Stomach (tissue), 9 donors: Measurements from ENCODE around the gene C1orf159. TPM values are rescaled to one million over a fixed set of nuclear protein-coding genes. Genes with fewer than 3 reads are reported as not detected.

Source experiments
- DNase-seq, 2 donors: peaks; one replicate each; pipeline versions ENCODE4 v3.0.0 to v3.0.0-alpha.2; 2013 to 2019
- H3K27ac ChIP-seq, 5 donors: fragments of 200-600 bp in 4 of 5; sonication (generic) in 4 of 5; one replicate each; pipeline ENCODE4 v1.5.1; 2013 to 2019; ENCODE audit warnings: mild to moderate bottlenecking in 1 of 5, moderate library complexity in 1 of 5
- H3K27me3 ChIP-seq, 3 donors: fragments of 200-600 bp; sonication (generic); one replicate each; pipeline ENCODE4 v1.5.1; 2017 to 2019; ENCODE audit warnings: mixed run types in 1 of 3
- H3K36me3 ChIP-seq, 4 donors: fragments of 200-600 bp; sonication (generic); 1 replicate in 3 of 4; 2 replicates in 1 of 4; pipeline ENCODE4 v1.5.1; 2016 to 2019
- H3K4me1 ChIP-seq, 4 donors: fragments of 200-600 bp; sonication (generic); one replicate each; pipeline ENCODE4 v1.5.1; 2016 to 2019
- H3K4me3 ChIP-seq, 4 donors: fragments of 200-600 bp; sonication (generic) in 3 of 4; one replicate each; pipeline ENCODE4 v1.5.1; 2016 to 2019; ENCODE audit warnings: mild to moderate bottlenecking in 1 of 4
- H3K9me3 ChIP-seq, 4 donors: fragments of 200-600 bp; sonication (generic); one replicate each; pipeline ENCODE4 v1.5.1; 2016 to 2019
- EP300 ChIP-seq: sonication (generic); formaldehyde crosslinking; IDR thresholded peaks from one replicate; pipeline ENCODE4 v1.6.1; 2017; ENCODE audit warnings: antibody characterized with exemption
- POLR2A ChIP-seq, 4 donors: fragments of 450-650 bp; IDR thresholded peaks; one replicate each; pipeline ENCODE4 v1.6.1; 2016; ENCODE audit warnings: antibody characterized with exemption in 4 of 4, control low read depth in 2 of 4, mild to moderate bottlenecking in 1 of 4, moderate library complexity in 1 of 4
- POLR2AphosphoS5 ChIP-seq, 3 donors: sonication (generic); formaldehyde crosslinking; IDR thresholded peaks; one replicate each; pipeline ENCODE4 v1.6.1; 2016; ENCODE audit warnings: antibody characterized with exemption in 3 of 3
- WGBS, 5 donors: extraction: QIAGEN DNeasy Blood & Tissue Kit in 3 of 5; methylation state at CpG; one replicate each; pipeline versions ENCODE4 v1.1.5 to v1.1.7; 2013 to 2018; 5-methylcytosine and 5-hydroxymethylcytosine counted together
- intact Hi-C: fragments of 100-400 bp; cut with DNase I; formaldehyde crosslinking; loops from one replicate; pipeline ENCODE4 v1.15.1; 2023; ENCODE audit warnings: low total_unique reads
- polyA plus RNA-seq, 3 donors: library from polyadenylated mRNA; stranded (reverse); fragments of 200-250 nt; gene quantifications; one replicate each; pipeline ENCODE4 v1.2.3, GENCODE V29; 2013
- total RNA-seq, 5 donors: library from RNA; depleted of rRNA; stranded (reverse); fragments of >200 nt; gene quantifications; one replicate each; pipeline versions ENCODE4 v1.1.0 to v1.2.3, GENCODE V29; 2014 to 2016
- TF ChIP-seq, protein P1 (sequence below), 7 experiments: fragments of 450-650 bp in 4 of 7; fragments of 200-600 bp in 3 of 7; sonication (generic) in 3 of 7; IDR thresholded peaks; one replicate each; pipeline ENCODE4 v1.5.1; 2016 to 2019; ENCODE audit warnings: antibody characterized with exemption in 7 of 7, control low read depth in 2 of 7, mild to moderate bottlenecking in 1 of 7
- donor health status: healthy with polysubstance abuse.
- donor health status: Bipolar disorder and iron deficiency.
- donor health status: healthy.

Gene C1orf159
- total and polyA plus RNA-seq, 8 donors, result 10.2 to 67.0 (median 18.5) TPM

DNA sequence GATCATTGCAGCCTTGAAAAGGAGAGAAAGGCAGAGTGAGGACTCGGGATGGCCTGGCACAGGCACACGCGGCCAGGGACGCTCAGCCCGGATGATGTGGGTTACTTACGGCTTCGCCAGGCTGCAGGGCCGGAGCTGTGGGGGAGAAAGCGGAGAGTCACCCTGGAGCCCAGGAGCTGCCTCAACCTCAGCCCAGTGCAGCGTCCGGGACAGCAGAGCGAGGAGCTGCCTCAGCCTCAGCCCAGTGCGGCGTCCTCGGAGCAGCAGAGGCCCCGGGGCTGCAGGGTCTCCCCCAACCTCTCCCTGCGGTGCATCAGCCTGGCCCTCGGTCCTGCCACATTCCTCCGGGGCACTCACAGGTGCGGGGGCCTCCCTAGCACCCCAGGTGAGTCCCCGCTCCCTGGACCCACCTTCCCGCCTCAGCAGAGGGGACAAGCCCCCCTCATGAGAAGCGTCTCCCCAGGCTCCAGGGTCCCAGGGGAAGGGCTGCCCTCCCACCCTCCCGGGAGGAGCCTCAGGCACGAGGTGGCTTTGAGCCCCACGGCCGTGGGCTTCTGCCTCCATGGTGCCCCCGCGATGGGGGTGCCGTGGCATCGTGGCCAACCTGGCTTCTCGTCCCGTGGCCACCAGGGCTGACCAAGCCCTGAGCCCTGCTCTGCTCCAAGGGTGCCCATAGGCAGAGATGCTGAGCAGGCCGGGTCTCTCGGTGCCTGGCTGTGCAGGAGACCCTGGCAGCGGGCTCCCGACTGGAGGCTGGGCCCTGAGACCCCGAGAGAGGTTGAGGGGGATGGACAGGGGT, 31.3 kb downstream of the C1orf159 start:
- no peaks in the 10 kb centered on the region for H3K9me3 ChIP-seq
- no peak overlapping the region for H3K27ac ChIP-seq
- peaks cover 0 to 41% (median 28%) of the 10 kb centered on the region in 4 donors for H3K36me3 ChIP-seq
- H3K4me1 ChIP-seq, result peaks cover 9 to 10% (median 9%) of the 10 kb centered on the region in 4 donors
- DNase-seq, result peak; percentile 4 to 23
- intact Hi-C loops, result no loop called here
- H3K27me3 ChIP-seq, result peaks cover 0 to 8% (median 0%) of the 10 kb centered on the region in 3 donors
- H3K4me3 ChIP-seq, result no peak overlapping the region
- WGBS, 5 donors, result 90 to 97% (median 93%) methylated on average over 20 to 38 of the region's 38 CpGs
- TF ChIP-seq POLR2AphosphoS5 (IDR thresholded peaks at IDR 0.05) (no peak), EP300 (no peak), POLR2A (IDR thresholded peaks at IDR 0.05) (no peak)
- TF ChIP-seq, protein P1, sequence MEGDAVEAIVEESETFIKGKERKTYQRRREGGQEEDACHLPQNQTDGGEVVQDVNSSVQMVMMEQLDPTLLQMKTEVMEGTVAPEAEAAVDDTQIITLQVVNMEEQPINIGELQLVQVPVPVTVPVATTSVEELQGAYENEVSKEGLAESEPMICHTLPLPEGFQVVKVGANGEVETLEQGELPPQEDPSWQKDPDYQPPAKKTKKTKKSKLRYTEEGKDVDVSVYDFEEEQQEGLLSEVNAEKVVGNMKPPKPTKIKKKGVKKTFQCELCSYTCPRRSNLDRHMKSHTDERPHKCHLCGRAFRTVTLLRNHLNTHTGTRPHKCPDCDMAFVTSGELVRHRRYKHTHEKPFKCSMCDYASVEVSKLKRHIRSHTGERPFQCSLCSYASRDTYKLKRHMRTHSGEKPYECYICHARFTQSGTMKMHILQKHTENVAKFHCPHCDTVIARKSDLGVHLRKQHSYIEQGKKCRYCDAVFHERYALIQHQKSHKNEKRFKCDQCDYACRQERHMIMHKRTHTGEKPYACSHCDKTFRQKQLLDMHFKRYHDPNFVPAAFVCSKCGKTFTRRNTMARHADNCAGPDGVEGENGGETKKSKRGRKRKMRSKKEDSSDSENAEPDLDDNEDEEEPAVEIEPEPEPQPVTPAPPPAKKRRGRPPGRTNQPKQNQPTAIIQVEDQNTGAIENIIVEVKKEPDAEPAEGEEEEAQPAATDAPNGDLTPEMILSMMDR (IDR thresholded peaks at IDR 0.05), result no peak

DNA sequence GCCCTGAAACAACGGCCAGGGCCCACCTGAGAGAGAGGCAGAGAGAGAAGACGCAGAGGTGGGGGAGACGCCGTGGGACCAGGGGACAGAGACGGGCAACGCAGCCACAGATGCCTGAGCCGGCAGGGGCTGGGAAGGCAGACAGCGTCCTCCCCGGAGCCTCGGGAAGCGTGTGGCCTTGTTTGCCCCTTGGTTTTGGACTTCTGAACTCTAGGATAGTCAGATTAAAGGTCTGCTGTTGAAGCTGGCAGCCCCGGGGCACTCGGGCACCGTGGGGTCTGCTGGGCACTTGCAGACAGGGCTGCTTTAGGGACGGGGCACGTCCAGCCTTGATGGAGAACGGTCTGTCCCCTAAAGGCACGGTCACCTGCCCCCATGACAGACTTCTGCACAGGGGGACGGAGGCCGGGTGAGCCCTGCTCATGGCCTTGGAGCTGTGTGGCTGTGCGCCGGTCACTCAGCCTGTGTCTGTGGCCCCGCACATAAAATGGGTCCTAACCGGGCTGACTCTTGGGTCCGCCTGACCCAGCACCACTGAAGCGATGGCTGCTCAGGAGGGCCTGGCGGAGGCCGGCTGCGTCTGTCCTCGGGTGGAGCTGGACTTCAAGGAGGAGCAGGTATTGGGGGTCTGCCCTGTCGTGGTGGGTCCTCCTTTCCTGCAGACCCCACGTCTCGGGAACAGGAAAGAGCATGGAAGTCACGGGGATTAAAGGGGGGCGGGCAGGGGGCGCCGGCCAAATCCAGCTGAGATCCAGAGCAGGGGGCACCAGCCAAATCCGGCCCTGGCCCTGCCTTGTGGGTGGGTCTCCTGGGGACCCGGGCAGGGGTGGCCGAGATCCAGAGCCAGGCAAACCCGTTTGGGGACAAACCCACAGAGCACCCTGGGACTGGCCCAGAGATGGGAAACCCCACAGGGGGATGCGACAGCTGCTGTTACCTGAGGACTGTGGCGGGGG, 32.2 kb downstream of the C1orf159 start:
- WGBS, 5 donors, result 86 to 90% (median 88%) methylated on average over 31 to 43 of the region's 43 CpGs
- DNase-seq, result peak; percentile 2 to 22
- intact Hi-C loops, result no loop called here
- H3K36me3 ChIP-seq, result peaks cover 0 to 41% (median 28%) of the 10 kb centered on the region in 4 donors
- H3K27ac ChIP-seq, result no peak overlapping the region
- H3K27me3 ChIP-seq, result peaks cover 0 to 17% (median 0%) of the 10 kb centered on the region in 3 donors
- no peak overlapping the region for H3K4me3 ChIP-seq
- no peaks in the 10 kb centered on the region for H3K9me3 ChIP-seq
- TF ChIP-seq POLR2A (IDR thresholded peaks at IDR 0.05) (no peak), EP300 (no peak), POLR2AphosphoS5 (IDR thresholded peaks at IDR 0.05) (no peak)
- TF ChIP-seq, protein P1 (IDR thresholded peaks at IDR 0.05), result no peak
- H3K4me1 ChIP-seq, result peaks cover 14 to 15% (median 14%) of the 10 kb centered on the region in 4 donors

DNA sequence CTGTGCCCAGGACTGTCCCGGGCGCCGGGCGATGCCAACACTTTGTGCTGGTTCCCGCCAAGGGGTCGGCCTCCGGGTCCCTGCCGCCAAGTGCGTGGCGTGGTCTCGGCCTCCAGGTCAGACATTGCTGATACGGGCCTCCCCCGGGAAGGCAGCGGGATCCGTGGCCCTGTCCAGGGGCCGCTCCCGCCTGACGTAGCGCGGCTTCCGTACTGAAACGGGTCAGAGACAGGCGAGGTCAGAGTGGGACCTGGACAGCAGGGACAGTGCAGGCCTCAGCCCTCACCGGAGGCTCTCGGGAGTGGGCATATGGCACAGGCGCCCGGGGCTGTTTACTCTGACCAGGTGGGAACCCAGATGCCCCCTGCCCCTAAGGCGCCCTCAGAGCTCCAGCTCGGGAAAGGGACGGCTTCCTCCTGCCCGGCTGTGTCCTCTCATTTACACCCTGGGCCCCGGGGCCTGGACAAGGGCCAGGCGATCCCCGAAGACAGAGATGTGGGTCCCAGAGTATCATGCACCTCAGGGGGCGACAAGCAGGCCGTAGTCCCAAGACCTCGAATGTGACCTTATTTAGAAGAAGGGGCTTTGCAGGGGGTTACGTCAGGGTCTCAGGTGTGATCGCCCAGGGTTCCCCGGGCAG, 33.0 kb downstream of the C1orf159 start:
- Histone ChIP-seq H3K9me3 (no peaks in the 10 kb centered on the region), H3K27me3 (peaks cover 0 to 18% (median 0%) of the 10 kb centered on the region in 3 donors), H3K36me3 (peaks cover 0 to 41% (median 28%) of the 10 kb centered on the region in 4 donors), H3K27ac (no peak overlapping the region), H3K4me1 (peaks cover 14 to 15% (median 14%) of the 10 kb centered on the region in 4 donors), H3K4me3 (no peak overlapping the region)
- intact Hi-C loops, result no loop called here
- TF ChIP-seq EP300 (no peak), POLR2A (IDR thresholded peaks at IDR 0.05) (no peak), POLR2AphosphoS5 (IDR thresholded peaks at IDR 0.05) (no peak)
- TF ChIP-seq, protein P1 (IDR thresholded peaks at IDR 0.05), result no peak
- 89 to 93% (median 92%) methylated on average over 32 to 40 of the region's 40 CpGs for WGBS, 5 donors
- DNase-seq, result peak in 1 of 2 donors; percentile 6
